Upper lobe of left lung (tissue), 6 donors: ENCODE results near the gene TBPL2. TPM values are rescaled to one million over a fixed set of nuclear protein-coding genes. Genes with fewer than 3 reads are reported as not detected.

Experiments
- ATAC-seq, 2 donors: fragments of 200-7000 bp; cut with Tn5 transposase; one replicate each; pipeline ENCODE4 v1.9.1; 2022; ENCODE audit warnings: mild to moderate bottlenecking in 2 of 2, moderate library complexity in 2 of 2; ENCODE audit not compliant: low FRiP score in 2 of 2
- DNase-seq, 2 donors: peaks; one replicate each; pipeline ENCODE4 v3.0.0-alpha.2; 2019 to 2020
- H3K27ac ChIP-seq, 4 donors: fragments of 200-600 bp; sonication (generic); one replicate each; pipeline ENCODE4 v1.5.1; 2016 to 2019
- H3K27me3 ChIP-seq, 4 donors: fragments of 200-600 bp; sonication (generic); one replicate each; pipeline ENCODE4 v1.5.1; 2017 to 2019
- H3K36me3 ChIP-seq, 4 donors: fragments of 200-600 bp; sonication (generic); one replicate each; pipeline ENCODE4 v1.5.1; 2016 to 2019
- H3K4me1 ChIP-seq, 4 donors: fragments of 200-600 bp; sonication (generic); one replicate each; pipeline ENCODE4 v1.5.1; 2018 to 2019
- H3K4me3 ChIP-seq, 4 donors: fragments of 200-600 bp; sonication (generic); one replicate each; pipeline ENCODE4 v1.5.1; 2017 to 2019; ENCODE audit warnings: mild to moderate bottlenecking in 2 of 4, moderate library complexity in 1 of 4
- H3K9me3 ChIP-seq, 4 donors: fragments of 200-600 bp; sonication (generic); one replicate each; pipeline ENCODE4 v1.5.1; 2018 to 2019
- EP300 ChIP-seq, 4 donors: sonication (generic); formaldehyde crosslinking; IDR thresholded peaks; one replicate each; pipeline ENCODE4 v1.5.1; 2017; ENCODE audit warnings: antibody characterized with exemption in 4 of 4, control low read depth in 2 of 4
- POLR2A ChIP-seq, 4 donors: fragments of 450-650 bp; IDR thresholded peaks; one replicate each; pipeline ENCODE4 v1.5.1; 2016 to 2017; ENCODE audit warnings: antibody characterized with exemption in 4 of 4, mild to moderate bottlenecking in 2 of 4
- POLR2AphosphoS5 ChIP-seq, 2 donors: sonication (generic); formaldehyde crosslinking; IDR thresholded peaks; one replicate each; pipeline ENCODE4 v1.5.1; 2017; ENCODE audit warnings: antibody characterized with exemption in 2 of 2
- WGBS, 2 donors: methylation state at CpG; one replicate each; pipeline ENCODE4 v1.1.5; 2017 to 2018; 5-methylcytosine and 5-hydroxymethylcytosine counted together
- total RNA-seq, 6 donors: library from RNA; depleted of rRNA in 4 of 6; stranded (reverse); fragments of >200 nt in 4 of 6; gene quantifications; one replicate each; pipeline versions ENCODE4 v1.1.0 to v1.2.1, GENCODE V29; 2016 to 2021
- TF ChIP-seq, protein P1 (sequence below), 6 experiments: fragments of 450-650 bp in 4 of 6; fragments of 200-600 bp in 2 of 6; sonication (generic) in 2 of 6; IDR thresholded peaks; one replicate each; pipeline ENCODE4 v1.5.1; 2016 to 2019; ENCODE audit warnings: antibody characterized with exemption in 6 of 6
- donor health status: DM: no; HTN: no; CAD: no; lungs with moderate emphysema.
- donor health status: DM: no; HTN: yes; CAD: no; lungs with severe emphysema.

TBPL2 gene
- total RNA-seq, 6 donors from 2014 or later: not detected

DNA sequence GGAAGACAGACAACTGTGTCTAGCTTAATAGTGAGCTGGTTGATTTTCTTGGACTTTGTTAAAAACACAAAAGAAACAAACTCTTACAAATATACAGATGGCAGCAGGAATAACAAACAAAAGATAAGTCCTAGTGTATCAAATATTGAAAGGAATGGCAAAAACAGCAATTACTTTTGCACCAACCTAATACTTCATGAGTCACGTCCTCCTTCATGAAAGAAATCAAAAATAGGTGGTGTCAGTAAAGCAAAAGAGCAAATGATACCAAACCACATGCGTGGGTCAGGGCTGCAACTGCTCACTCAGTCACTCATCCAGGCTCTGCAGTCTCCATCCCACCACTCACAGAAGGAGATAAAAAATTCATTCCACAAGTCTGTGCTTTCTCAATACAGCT is 40.6 kb downstream of the TBPL2 start:
- no peaks in the 10 kb centered on the region for H3K9me3 ChIP-seq
- H3K27me3 ChIP-seq: no peaks in the 10 kb centered on the region
- TF ChIP-seq POLR2AphosphoS5 (IDR thresholded peaks at IDR 0.05) (no peak), EP300 (IDR thresholded peaks at IDR 0.05) (no peak), POLR2A (IDR thresholded peaks at IDR 0.05) (no peak)
- TF ChIP-seq, protein P1, sequence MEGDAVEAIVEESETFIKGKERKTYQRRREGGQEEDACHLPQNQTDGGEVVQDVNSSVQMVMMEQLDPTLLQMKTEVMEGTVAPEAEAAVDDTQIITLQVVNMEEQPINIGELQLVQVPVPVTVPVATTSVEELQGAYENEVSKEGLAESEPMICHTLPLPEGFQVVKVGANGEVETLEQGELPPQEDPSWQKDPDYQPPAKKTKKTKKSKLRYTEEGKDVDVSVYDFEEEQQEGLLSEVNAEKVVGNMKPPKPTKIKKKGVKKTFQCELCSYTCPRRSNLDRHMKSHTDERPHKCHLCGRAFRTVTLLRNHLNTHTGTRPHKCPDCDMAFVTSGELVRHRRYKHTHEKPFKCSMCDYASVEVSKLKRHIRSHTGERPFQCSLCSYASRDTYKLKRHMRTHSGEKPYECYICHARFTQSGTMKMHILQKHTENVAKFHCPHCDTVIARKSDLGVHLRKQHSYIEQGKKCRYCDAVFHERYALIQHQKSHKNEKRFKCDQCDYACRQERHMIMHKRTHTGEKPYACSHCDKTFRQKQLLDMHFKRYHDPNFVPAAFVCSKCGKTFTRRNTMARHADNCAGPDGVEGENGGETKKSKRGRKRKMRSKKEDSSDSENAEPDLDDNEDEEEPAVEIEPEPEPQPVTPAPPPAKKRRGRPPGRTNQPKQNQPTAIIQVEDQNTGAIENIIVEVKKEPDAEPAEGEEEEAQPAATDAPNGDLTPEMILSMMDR (IDR thresholded peaks at IDR 0.05): no peak
- H3K36me3 ChIP-seq: peaks cover 0 to 12% (median 1%) of the 10 kb centered on the region in 4 donors
- no peak overlapping the region for H3K27ac ChIP-seq
- 74 to 83% methylated on average over 2 of the region's 2 CpGs for WGBS, 2 donors
- H3K4me1 ChIP-seq: peaks cover 0 to 7% (median 0%) of the 10 kb centered on the region in 4 donors
- no peak overlapping the region for H3K4me3 ChIP-seq
- no peak for DNase-seq
- ATAC-seq: no peak

DNA sequence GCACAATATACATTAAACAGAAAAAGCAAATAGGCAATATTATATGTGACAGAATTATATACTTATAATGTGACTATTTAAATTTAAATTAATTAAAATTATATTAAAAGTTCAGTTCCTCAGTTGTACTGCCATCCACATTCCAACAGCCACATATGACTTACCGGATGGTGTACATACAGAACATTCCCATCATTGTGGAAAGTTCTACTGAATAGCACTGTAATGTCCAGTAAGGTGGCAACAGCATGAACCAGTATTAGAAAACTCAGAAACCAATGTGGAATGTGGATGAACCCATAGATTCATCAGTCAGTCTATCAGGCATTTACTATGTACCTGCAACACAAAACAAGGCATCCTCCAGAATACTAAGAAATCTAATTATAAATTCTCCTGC is 41.2 kb downstream of the TBPL2 start:
- WGBS, 2 donors: 87 to 97% methylated on average over 1 of the region's 1 CpG
- Histone ChIP-seq H3K9me3 (no peaks in the 10 kb centered on the region), H3K27ac (no peak overlapping the region), H3K4me3 (no peak overlapping the region), H3K4me1 (peaks cover 0 to 7% (median 0%) of the 10 kb centered on the region in 4 donors), H3K27me3 (no peaks in the 10 kb centered on the region), H3K36me3 (peaks cover 0 to 18% (median 5%) of the 10 kb centered on the region in 4 donors)
- TF ChIP-seq EP300 (IDR thresholded peaks at IDR 0.05) (no peak), POLR2AphosphoS5 (IDR thresholded peaks at IDR 0.05) (no peak), POLR2A (IDR thresholded peaks at IDR 0.05) (no peak)
- TF ChIP-seq, protein P1 (IDR thresholded peaks at IDR 0.05): no peak
- DNase-seq: no peak
- no peak for ATAC-seq

DNA sequence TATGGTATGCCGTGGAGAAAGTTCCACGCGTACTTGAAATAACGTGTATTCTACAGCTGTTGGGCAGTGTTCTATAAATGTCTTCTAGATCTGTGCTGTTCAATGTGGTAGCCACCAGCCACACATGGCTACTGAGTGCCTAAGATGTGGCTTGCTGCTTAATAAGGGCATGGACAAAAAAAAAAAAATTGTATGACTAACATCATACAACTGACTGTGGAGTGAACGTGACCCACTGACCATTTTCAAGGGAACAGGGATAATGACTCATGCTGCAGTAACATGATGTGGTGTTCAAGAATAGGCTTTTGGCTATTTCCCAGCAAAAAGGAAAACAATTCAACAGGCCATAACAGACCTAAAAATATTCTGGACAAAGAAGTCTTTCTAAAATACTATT is 41.7 kb downstream of the TBPL2 start:
- Histone ChIP-seq H3K4me1 (peaks cover 0 to 7% (median 0%) of the 10 kb centered on the region in 4 donors), H3K36me3 (peaks cover 0 to 20% (median 6%) of the 10 kb centered on the region in 4 donors), H3K4me3 (no peak overlapping the region), H3K9me3 (no peaks in the 10 kb centered on the region), H3K27me3 (no peaks in the 10 kb centered on the region), H3K27ac (no peak overlapping the region)
- DNase-seq (no peak), ATAC-seq (peak in 1 of 2 donors; percentile 52)
- TF ChIP-seq POLR2A (IDR thresholded peaks at IDR 0.05) (no peak), POLR2AphosphoS5 (IDR thresholded peaks at IDR 0.05) (no peak), EP300 (IDR thresholded peaks at IDR 0.05) (no peak)
- TF ChIP-seq, protein P1 (IDR thresholded peaks at IDR 0.05): no peak
- 87 to 89% methylated on average over 5 of the region's 5 CpGs for WGBS, 2 donors

DNA sequence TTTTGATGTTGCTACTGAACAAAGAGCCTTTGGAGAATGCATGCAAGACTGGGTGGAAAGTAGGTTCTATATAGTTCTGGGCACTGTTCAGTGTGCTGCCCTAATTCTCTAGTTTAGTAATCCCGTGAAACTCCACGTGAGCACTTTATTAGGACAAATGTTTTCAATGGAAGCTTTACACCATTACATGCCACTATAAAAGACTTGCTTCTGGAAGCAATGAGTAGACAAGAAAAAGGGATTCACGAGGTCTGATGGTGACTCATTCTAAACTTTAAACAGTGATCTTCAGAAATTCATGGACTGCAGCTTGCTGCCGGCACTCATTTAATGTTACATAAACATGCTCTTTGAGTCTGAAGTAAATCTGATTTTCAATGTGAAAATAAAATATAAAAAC is 51.1 kb downstream of the TBPL2 start:
- TF ChIP-seq, protein P1 (IDR thresholded peaks at IDR 0.05): no peak
- TF ChIP-seq EP300 (IDR thresholded peaks at IDR 0.05): no peak
- TF ChIP-seq POLR2A (IDR thresholded peaks at IDR 0.05): no peak
- no peak for TF ChIP-seq POLR2AphosphoS5 (IDR thresholded peaks at IDR 0.05)
- H3K27me3 ChIP-seq: no peaks in the 10 kb centered on the region

DNA sequence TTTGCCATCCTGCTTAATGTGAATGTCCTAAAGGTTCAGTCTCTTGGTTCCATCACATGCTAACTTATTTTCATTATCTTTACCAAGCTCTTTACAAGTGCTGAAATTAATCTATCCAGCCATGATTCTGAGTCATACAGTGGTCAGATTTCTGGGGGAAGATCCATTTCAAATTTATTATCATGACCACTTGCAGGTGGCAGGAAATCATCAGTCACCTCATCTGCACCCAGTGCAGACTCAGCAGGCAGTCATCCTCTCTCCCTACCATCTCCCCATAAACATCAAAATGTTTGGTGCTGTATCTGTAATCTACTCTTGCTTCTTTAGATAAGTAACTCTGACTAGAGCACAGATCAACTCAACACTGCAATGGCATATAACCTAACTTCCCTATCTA is 52.3 kb downstream of the TBPL2 start:
- ATAC-seq (no peak), DNase-seq (no peak)
- Histone ChIP-seq H3K4me1 (no peaks in the 10 kb centered on the region), H3K4me3 (no peak overlapping the region), H3K27ac (no peak overlapping the region), H3K36me3 (peaks cover 3 to 35% (median 20%) of the 10 kb centered on the region in 4 donors), H3K9me3 (no peaks in the 10 kb centered on the region), H3K27me3 (no peaks in the 10 kb centered on the region)
- no peak for TF ChIP-seq EP300 (IDR thresholded peaks at IDR 0.05)
- no peak for TF ChIP-seq POLR2AphosphoS5 (IDR thresholded peaks at IDR 0.05)
- TF ChIP-seq, protein P1 (IDR thresholded peaks at IDR 0.05): no peak
- TF ChIP-seq POLR2A (IDR thresholded peaks at IDR 0.05): no peak

More for the DNA sequence above, 51.1 kb downstream of the TBPL2 start:
- H3K9me3 ChIP-seq: no peaks in the 10 kb centered on the region
- H3K36me3 ChIP-seq: peaks cover 3 to 29% (median 19%) of the 10 kb centered on the region in 4 donors
- DNase-seq (no peak), ATAC-seq (no peak)
- H3K27ac ChIP-seq: no peak overlapping the region
- H3K4me1 ChIP-seq: no peaks in the 10 kb centered on the region
- 92 to 93% methylated on average over 4 of the region's 4 CpGs for WGBS, 2 donors
- H3K4me3 ChIP-seq: no peak overlapping the region
